NCI-H1092 treated with DMSO at 0.1 percent for 48 hours (cell line): Measurements from ENCODE around the gene COG6.

Experiments
- DNase-seq: peaks from one replicate; lab custom pipeline; 2025; lab: John Stamatoyannopoulos, UW

COG6 gene

DNA sequence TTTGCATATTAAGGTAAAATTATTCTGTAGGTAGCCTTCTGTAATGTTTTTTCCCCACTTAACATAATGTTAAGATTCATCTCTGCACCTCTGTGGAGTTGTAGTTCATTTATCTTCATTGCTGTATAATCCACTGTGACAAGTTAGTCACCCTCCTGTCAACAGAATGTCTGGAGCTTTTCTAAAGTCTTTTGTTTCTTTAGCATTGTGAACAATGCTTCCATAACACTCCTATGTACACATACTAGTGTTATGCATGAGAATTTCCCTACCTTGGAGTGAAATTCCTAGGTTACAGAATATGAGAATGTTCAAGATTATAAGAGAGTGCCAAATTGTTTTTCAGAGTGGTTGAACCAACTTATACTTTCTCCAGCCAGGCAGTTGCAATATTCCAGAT lies 113.5 kb downstream of the COG6 start:
- no peak for DNase-seq

DNA sequence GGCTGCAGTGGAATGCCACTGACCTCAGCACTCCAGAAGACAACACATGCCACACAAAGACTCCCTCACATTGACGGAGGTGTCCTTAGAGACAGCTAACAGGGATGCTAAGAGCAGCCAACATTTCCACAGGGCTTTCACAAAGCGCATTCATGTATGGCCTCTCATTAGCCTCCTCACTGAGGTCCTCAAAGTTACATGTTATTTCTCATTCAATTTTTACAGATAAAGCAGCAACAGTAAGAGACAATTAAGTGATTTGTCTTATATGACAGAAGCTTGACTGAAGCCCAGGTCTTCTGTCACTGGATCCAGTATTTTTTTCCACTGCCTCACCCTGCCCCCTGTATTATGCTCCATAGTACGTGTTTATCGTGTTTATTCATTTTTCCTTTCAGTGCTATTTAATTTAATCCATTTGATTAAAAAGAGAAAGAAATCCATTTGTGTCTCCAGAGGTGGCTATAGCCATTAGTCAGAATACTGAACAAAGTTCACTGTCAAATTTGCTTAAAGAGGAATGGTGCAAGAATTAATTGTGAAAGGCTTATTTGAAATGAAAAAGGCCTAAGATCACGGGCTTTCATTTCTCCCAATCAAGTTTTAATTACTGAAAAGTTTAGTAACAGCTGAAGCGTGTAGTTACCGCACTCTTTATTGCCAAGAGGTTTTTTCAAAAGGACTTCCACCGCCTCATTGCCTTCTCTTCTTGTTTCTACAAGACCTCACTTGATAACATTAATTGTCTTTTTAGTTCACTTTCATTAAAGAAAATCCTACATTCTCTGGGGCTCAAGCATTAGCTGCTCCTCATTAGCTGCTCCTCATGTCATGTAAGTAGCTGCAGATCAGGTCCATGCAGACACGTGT lies 115.0 kb downstream of the COG6 start:
- DNase-seq: no peak

DNA sequence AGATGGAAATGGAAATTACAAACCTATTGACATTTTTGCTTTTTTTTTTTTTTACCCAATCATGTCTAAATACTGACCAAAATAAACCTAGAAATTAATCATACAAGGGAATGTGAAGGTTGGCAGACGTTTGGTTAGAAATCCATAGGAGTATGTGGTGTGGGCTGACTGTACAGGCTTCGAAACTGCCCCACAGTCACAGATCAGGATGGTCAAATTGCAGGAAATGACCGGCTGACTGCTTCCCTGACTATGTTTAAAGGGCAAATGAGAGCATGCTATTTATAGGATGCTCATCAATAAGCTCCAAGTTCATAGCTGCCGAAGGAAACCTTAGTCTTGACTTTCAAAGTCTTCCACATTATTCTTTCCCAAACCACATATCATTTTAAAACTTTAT lies 118.4 kb downstream of the COG6 start:
- DNase-seq: no peak

DNA sequence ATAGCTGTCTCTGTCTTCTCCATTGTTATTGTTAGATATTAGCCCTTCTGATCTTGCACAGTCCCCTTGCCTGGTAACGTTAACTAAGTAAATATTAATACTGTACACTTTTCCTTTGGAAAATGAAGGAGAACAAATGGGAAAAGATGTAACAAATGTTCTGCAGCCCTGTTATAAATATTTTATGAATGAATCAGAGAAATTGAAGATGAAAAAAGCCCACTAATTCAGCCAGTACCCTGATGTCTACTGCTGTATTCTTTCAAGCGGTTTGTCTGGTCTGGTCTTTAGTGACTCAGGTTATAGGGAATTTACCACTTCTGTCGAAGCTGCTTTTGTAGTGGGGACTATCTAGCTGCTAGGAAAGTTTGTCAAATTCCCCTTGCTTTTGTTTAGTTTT lies 121.0 kb downstream of the COG6 start:
- DNase-seq: no peak

DNA sequence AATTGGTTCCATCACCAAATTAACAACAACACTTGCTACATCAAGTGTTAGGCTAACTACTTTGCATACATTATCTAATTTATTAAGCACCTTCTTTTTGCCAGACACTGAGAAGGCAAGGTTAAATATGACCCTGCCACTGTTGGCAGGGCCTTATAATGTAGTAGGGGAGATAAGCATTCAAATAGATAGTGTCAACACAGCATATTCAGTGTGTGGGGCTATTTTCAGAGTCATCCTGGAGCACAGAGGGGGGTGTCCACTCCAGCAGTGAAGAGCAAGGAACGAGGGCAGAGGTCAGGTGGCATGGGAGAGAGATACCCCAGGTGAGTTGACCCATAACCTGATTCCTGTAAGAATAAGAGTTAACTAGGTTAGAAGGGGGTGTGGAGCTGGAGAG lies 121.6 kb downstream of the COG6 start:
- no peak for DNase-seq

DNA sequence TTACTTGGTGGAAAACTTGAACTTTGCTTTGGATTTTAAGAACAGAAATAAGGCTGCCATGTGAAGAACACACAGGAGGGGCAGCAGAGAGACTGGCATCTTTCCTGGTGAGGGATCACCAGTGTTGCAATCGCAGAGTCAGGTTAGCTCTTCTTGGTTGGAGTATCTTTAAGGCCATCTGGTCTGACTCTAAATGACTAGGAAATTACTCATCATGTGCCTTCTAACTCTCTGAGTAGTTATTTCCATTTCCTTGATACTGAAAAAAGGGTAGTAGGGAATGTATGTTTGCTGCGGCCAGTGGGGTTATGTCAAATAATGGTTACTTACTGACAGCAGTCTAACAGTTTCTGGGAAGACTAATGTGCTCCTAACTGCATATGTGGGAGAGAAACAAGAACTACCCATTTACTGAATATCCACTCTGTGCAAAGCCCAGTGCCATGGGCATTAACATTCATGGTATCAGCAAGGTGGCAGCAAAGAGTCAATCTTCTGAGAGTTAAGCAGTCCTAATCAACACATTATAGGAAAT lies 122.1 kb downstream of the COG6 start:
- DNase-seq: peak; percentile 8

DNA sequence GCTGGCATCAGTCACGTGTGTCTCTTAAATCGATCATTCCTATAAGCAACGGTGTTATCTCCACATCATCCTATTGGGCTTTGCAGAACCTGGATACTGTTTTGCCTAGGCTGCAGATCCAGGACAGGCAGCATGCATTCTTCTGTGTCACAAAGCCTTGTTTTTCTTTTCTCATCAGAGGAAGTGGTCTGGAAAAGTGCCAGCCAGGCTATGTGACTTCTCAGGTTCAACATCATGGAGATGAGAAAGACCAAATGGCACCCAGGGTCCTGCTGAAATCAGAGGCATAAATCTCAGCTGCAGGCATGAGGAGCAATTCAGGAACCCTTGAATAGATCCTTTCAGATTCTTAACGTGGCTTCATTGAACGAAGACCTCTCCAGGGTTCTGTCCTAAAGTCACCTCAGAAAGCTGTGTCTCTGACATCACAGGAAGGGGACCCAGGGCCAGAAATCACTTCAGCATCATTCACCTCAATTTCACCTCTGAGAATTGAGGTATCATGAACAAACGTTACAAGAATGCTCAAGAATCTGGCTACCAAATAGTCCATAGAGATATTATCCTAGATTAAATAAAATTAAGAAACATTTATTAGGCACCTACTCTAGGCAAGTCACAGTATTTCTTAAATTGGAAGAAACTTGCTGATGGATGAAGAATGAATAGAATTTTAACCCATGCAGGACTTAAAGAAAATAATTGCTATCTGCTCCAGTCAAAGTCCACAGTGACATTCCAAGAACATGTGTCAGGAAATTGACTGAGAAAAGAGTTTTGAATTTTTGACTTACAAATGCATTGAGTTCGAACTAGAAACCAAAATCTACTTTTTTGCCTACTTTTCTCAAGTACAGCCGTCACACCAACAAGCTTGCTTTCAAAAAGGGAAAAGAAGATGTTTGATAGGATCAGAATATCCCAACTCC lies 124.1 kb downstream of the COG6 start:
- DNase-seq: no peak

DNA sequence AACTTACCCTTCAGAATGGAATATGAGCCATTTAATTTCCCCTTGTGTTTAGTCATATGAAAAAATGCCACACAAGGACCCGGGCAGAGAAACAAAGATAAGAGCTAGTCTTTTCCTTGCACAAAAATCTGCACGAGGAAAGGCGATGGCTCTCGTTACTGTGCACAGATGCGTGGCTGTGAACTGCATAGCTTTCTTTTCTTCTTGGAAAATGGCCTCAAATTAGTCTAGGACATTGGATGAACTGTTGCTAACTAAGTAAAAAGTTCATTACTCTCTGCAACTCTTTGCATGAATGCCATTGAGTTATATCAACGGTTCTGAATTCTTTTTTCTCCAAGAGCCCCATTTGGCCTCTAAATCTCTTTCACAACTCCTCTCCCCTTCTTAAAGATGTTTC lies 125.2 kb downstream of the COG6 start:
- no peak for DNase-seq

DNA sequence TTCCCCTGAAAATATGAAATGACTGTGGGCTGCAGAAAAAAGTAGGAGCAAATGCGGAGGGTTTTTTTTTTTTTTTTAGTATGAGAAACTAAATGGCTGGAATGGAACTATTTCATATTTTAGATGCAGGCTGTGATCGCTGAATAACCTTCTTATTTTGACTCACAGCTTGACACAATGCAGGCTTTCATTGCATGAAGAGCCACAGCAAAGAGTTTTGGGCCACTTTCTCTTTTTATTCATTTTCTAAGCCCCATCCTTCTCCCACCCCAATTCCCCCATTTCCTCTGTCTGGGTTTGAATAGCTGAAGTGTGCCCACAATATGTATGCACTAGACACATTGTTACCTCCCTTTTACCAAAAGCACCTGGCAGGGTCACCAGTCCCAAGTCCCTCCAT lies 125.9 kb downstream of the COG6 start:
- no peak for DNase-seq

DNA sequence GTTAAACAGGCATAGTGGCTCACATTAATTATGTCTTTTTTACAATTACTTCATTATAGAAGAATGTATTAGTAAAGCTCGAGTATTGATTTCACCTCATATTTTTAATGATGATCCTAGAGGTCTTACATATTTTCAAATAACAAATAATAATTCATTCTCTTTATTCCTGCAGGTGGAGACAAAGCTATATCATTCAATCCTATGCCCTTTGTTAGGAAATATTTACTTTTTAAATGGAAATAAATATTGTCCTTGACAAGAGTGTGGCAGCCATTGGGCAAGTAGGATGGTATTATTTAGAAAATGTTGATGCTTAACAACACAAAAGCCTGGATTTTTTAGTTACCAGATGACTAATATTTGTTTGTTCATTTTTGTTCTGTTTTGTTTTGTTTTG lies 127.6 kb downstream of the COG6 start:
- no peak for DNase-seq

DNA sequence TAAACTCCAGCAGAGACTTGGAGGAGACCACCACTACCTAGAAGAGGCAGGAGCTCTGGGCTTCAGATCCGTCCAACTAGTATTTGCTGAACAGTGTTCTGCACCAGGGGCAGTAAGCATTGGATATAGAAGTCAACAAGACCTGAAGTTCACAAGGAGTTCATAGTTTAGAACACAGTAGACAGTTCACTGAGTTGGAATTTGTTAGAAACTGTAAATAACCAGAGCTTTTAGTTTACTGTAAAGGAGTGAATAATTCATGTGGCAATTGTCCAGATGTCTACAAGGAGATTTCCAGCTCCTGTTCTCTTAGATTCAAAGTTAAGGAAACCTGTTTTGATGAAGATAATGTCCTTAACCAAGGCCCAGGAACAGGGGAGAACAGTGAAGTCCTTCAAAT lies 128.9 kb downstream of the COG6 start:
- DNase-seq: no peak

DNA sequence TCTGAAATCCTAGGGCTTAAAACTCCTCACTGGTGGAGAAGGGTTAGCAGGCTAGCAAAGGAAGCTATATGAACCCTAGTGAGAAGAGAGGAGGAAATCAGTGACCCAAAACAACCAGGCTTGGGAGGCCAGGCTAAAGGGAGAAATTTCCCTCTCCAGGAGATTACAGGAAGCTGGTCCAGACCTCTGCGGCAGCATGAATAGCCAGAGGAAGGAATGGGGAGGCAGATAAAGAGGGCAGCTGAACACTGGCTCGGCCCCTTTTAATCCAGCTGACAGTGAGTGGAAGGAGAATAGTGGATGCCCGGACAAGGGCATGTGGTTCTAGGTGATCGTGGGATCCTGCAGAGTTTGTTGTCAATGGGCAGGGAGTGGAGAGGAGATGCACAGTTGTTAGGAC lies 130.6 kb downstream of the COG6 start:
- no peak for DNase-seq

DNA sequence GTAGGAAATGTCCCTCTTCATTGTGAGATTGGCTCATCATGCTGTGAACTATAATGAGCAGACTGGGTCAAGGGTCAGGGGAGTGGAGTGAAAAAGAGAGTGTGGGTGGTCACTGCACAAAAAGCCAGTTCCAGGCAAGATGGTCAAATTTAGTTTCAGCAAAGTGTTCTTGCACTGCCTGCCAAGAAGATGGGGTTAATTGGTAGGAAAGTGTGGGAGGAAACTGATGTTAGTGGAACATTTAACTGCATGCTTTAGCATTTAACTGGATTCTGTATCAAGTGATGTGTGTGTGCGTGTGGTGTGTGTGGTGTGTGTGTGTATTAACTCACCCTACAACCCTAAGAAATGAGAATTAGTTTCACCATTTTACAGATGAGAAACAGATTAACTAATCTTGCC lies 131.6 kb downstream of the COG6 start:
- no peak for DNase-seq

DNA sequence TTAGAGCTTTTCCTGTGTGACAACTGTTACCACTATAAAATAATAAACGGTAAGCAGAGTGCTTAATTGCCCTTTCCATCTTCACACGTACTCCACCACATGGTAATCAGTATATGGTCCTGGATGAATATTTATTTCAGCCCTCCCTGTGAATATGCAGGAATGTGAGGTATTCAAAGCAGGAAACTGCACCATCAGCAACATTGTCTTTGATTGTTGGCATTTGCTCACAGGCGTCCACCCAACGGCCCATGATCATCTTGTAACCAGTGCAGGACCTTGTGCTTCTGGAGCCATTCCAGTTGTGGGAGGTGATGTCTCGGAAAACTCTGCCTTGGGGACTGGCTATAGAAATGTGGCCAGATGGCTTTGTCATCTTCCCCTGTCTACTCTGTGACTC lies 132.6 kb downstream of the COG6 start:
- no peak for DNase-seq

DNA sequence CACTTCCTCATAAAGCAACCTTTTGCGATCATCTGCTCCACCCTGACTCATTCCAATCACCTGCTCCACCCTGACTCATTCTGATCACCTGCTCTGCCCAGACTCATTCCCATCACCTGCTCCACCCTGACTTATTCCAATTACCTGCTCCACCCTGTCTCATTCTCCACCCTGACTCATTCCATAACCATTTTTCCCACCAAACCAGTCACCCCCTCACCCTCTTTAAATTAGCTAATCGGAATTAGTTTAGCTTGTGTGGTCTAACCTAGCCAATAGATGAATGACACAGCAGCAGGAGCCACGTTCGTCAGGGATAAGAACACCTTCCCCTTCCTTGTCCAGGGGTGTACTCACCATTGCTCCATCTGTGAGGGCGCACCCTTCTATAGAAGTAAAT lies 134.0 kb downstream of the COG6 start:
- DNase-seq: no peak
